ENCODE measurements around the gene ABHD4. TPM values are rescaled to one million over a fixed set of nuclear protein-coding genes. Genes with fewer than 3 reads are reported as not detected.
A peak's percentile ranks its signal among the peaks of the same experiment; 100 is the strongest.

The ABHD4 gene
- total and polyA plus RNA-seq, 10 of the 15 experiments (the other 5 are each of a cell fraction or from before 2014, with no cell fraction given) = 5.4 to 28.7 (median 10.8) TPM

DNA sequence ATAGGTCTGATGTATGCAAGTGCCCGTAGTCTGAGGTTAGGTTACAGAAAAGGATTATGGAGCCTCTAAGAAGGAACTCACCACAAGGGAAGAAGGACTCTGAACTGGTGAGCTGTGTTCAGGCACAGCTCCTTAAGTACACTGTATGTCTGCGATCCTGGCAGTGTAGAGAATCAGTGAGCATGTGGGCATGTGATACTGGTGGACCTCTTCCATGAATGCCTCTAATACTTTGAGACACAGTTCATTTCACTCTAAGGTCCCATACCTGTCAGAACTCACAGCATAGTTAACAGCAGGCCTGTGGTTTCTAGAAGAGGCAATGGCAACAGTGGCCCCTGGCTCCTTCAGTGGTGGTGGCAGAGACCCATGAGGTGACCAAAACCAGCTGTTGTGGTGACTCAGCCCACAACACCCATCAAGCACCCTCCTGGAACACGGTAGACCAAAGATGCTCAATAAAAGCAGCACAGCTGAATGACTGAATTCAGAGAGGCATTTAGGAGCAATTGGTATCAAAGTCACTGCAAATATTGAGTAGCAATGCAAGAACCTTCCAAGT, 52.9 kb downstream of the ABHD4 start (continued):
- TF ChIP-seq, protein P1, sequence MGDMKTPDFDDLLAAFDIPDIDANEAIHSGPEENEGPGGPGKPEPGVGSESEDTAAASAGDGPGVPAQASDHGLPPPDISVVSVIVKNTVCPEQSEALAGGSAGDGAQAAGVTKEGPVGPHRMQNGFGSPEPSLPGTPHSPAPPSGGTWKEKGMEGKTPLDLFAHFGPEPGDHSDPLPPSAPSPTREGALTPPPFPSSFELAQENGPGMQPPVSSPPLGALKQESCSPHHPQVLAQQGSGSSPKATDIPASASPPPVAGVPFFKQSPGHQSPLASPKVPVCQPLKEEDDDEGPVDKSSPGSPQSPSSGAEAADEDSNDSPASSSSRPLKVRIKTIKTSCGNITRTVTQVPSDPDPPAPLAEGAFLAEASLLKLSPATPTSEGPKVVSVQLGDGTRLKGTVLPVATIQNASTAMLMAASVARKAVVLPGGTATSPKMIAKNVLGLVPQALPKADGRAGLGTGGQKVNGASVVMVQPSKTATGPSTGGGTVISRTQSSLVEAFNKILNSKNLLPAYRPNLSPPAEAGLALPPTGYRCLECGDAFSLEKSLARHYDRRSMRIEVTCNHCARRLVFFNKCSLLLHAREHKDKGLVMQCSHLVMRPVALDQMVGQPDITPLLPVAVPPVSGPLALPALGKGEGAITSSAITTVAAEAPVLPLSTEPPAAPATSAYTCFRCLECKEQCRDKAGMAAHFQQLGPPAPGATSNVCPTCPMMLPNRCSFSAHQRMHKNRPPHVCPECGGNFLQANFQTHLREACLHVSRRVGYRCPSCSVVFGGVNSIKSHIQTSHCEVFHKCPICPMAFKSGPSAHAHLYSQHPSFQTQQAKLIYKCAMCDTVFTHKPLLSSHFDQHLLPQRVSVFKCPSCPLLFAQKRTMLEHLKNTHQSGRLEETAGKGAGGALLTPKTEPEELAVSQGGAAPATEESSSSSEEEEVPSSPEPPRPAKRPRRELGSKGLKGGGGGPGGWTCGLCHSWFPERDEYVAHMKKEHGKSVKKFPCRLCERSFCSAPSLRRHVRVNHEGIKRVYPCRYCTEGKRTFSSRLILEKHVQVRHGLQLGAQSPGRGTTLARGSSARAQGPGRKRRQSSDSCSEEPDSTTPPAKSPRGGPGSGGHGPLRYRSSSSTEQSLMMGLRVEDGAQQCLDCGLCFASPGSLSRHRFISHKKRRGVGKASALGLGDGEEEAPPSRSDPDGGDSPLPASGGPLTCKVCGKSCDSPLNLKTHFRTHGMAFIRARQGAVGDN (IDR thresholded peaks at IDR 0.05) = 0 out of 2 replicates have a peak, but pooled peaks have one; percentile 21
- TF ChIP-seq TBL1XR1 (IDR thresholded peaks at IDR 0.05; ENCODE audit: low read depth, low read length) = no peak
- peak; percentile 49; the same call in 1 of the 2 replicates for TF ChIP-seq TARDBP (IDR thresholded peaks at IDR 0.05; ENCODE audit: borderline replicate concordance)
- no peak for TF ChIP-seq MEF2B (IDR thresholded peaks at IDR 0.05; ENCODE audit: partially characterized antibody, poor library complexity, severe bottlenecking)
- TF ChIP-seq RAD51 (IDR thresholded peaks at IDR 0.05) = no peak
- TF ChIP-seq EZH2 (IDR thresholded peaks at IDR 0.05; ENCODE audit: borderline replicate concordance, control insufficient read depth, low read depth, low read length) = no peak
- TF ChIP-seq, protein P2, sequence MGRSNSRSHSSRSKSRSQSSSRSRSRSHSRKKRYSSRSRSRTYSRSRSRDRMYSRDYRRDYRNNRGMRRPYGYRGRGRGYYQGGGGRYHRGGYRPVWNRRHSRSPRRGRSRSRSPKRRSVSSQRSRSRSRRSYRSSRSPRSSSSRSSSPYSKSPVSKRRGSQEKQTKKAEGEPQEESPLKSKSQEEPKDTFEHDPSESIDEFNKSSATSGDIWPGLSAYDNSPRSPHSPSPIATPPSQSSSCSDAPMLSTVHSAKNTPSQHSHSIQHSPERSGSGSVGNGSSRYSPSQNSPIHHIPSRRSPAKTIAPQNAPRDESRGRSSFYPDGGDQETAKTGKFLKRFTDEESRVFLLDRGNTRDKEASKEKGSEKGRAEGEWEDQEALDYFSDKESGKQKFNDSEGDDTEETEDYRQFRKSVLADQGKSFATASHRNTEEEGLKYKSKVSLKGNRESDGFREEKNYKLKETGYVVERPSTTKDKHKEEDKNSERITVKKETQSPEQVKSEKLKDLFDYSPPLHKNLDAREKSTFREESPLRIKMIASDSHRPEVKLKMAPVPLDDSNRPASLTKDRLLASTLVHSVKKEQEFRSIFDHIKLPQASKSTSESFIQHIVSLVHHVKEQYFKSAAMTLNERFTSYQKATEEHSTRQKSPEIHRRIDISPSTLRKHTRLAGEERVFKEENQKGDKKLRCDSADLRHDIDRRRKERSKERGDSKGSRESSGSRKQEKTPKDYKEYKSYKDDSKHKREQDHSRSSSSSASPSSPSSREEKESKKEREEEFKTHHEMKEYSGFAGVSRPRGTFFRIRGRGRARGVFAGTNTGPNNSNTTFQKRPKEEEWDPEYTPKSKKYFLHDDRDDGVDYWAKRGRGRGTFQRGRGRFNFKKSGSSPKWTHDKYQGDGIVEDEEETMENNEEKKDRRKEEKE (IDR thresholded peaks at IDR 0.05) = no peak
- no peak for TF ChIP-seq MYB (IDR thresholded peaks at IDR 0.05; ENCODE audit: borderline replicate concordance, low read depth, low read length)
- TF ChIP-seq, protein P3, sequence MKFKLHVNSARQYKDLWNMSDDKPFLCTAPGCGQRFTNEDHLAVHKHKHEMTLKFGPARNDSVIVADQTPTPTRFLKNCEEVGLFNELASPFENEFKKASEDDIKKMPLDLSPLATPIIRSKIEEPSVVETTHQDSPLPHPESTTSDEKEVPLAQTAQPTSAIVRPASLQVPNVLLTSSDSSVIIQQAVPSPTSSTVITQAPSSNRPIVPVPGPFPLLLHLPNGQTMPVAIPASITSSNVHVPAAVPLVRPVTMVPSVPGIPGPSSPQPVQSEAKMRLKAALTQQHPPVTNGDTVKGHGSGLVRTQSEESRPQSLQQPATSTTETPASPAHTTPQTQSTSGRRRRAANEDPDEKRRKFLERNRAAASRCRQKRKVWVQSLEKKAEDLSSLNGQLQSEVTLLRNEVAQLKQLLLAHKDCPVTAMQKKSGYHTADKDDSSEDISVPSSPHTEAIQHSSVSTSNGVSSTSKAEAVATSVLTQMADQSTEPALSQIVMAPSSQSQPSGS (IDR thresholded peaks at IDR 0.05; ENCODE audit: low read length) = peak; percentile 40; the same call in 1 of the 2 replicates
- TF ChIP-seq TCF7 (IDR thresholded peaks at IDR 0.05; ENCODE audit: borderline replicate concordance) = no peak
- TF ChIP-seq, protein P4, sequence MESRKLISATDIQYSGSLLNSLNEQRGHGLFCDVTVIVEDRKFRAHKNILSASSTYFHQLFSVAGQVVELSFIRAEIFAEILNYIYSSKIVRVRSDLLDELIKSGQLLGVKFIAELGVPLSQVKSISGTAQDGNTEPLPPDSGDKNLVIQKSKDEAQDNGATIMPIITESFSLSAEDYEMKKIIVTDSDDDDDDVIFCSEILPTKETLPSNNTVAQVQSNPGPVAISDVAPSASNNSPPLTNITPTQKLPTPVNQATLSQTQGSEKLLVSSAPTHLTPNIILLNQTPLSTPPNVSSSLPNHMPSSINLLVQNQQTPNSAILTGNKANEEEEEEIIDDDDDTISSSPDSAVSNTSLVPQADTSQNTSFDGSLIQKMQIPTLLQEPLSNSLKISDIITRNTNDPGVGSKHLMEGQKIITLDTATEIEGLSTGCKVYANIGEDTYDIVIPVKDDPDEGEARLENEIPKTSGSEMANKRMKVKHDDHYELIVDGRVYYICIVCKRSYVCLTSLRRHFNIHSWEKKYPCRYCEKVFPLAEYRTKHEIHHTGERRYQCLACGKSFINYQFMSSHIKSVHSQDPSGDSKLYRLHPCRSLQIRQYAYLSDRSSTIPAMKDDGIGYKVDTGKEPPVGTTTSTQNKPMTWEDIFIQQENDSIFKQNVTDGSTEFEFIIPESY (IDR thresholded peaks at IDR 0.05) = no peak
- TF ChIP-seq GATAD2B (conservative IDR thresholded peaks at IDR 0.05; ENCODE audit: low read depth) = no peak
- no peak for TF ChIP-seq MEF2A (IDR thresholded peaks at IDR 0.05; ENCODE audit: insufficient read depth, low read depth, low read length)
- 0 out of 2 replicates have a peak, but pooled peaks have one; percentile 52 for TF ChIP-seq POLR2AphosphoS2 (IDR thresholded peaks at IDR 0.05; ENCODE audit: low read depth, low read length)
- TF ChIP-seq RAD21 (IDR thresholded peaks at IDR 0.05; ENCODE audit: insufficient read depth, low read depth, low read length) = no peak
- TF ChIP-seq SREBF1 (IDR thresholded peaks at IDR 0.05; ENCODE audit: low read length) = no peak
- no peak for TF ChIP-seq ZNF207 (IDR thresholded peaks at IDR 0.05; ENCODE audit: borderline replicate concordance)
- TF ChIP-seq FOXM1 (IDR thresholded peaks at IDR 0.05; ENCODE audit: low read depth, low read length) = no peak
- peak; percentile 98 for TF ChIP-seq PML (IDR thresholded peaks at IDR 0.05; ENCODE audit: low read length)
- TF ChIP-seq ZBED1 (IDR thresholded peaks at IDR 0.05; ENCODE audit: borderline replicate concordance) = peak; percentile 95
- TF ChIP-seq CREB1 (IDR thresholded peaks at IDR 0.05; ENCODE audit: low read depth) = no peak
